A673 (cell line): Measurements from ENCODE around the gene MICAL3. TPM values are rescaled to one million over a fixed set of nuclear protein-coding genes. Genes with fewer than 3 reads are reported as not detected.
"Not testable (repeated sequence)": the region's sequence is repeated elsewhere in the genome, so short reads cannot be mapped to it uniquely, and the experiment has no call there.

ENCODE experiments used
- BruUV-seq: library from RNA; stranded (reverse); fragments of 400-500 nt; replicated peaks from 2 replicates; lab custom pipeline; 2021; lab: Mats Ljungman, UMichigan
- CTCF ChIA-PET: fragments of 300-600 bp; sonication (Branson Sonifier 250); formaldehyde crosslinking; loops from one replicate; lab custom pipeline; 2022; ENCODE audit warnings: antibody characterized with exemption; lab: Charles Lee
- POLR2A ChIA-PET: fragments of 300-600 bp; sonication (Branson Sonifier 250); formaldehyde crosslinking; loops from one replicate; lab custom pipeline; 2022; ENCODE audit warnings: antibody characterized with exemption; ENCODE audit not compliant: low non-redundant PET; lab: Charles Lee
- DNase-seq: peaks from one replicate; pipeline ENCODE4 v3.0.0-alpha.2; 2015; ENCODE audit warnings: low spot score
- H3K27ac ChIP-seq: fragments of 200-600 bp; sonication (generic); 2 replicates; pipeline ENCODE4 v1.5.1; 2016; ENCODE audit warnings: mixed run types, low read depth, mild to moderate bottlenecking, mixed read lengths, antibody characterized with exemption, low read length; ENCODE audit not compliant: poor library complexity, severe bottlenecking
- H3K27me3 ChIP-seq: fragments of 200-600 bp; sonication (generic); replicated peaks from 2 replicates; pipeline ENCODE4 v1.6.1; 2017; ENCODE audit warnings: mixed run types, low read depth, mild to moderate bottlenecking, mixed read lengths, antibody characterized with exemption, low read length; ENCODE audit not compliant: insufficient read depth, poor library complexity
- H3K36me3 ChIP-seq: fragments of 200-600 bp; sonication (generic); 2 replicates; pipeline ENCODE4 v1.6.1; 2016; ENCODE audit warnings: mixed run types, mild to moderate bottlenecking, mixed read lengths, antibody characterized with exemption, low read length; ENCODE audit not compliant: insufficient read depth, poor library complexity, severe bottlenecking
- H3K4me1 ChIP-seq: fragments of 200-600 bp; sonication (generic); 2 replicates; pipeline ENCODE4 v1.6.1; 2017; ENCODE audit warnings: mixed run types, mild to moderate bottlenecking, mixed read lengths, antibody characterized with exemption, low read length; ENCODE audit not compliant: insufficient read depth, poor library complexity, severe bottlenecking
- H3K4me3 ChIP-seq: fragments of 200-600 bp; sonication (generic); 2 replicates; pipeline ENCODE4 v1.5.1; 2016; ENCODE audit warnings: low read depth, mixed run types, mild to moderate bottlenecking, mixed read lengths, low read length; ENCODE audit not compliant: poor library complexity, severe bottlenecking
- H3K9me3 ChIP-seq: fragments of 200-600 bp; sonication (generic); 2 replicates; pipeline ENCODE4 v1.6.1; 2016; ENCODE audit warnings: mixed run types, low read depth, mild to moderate bottlenecking, mixed read lengths, antibody characterized with exemption, low read length; ENCODE audit not compliant: poor library complexity, severe bottlenecking
- EZH2 ChIP-seq: fragments of 200-600 bp; sonication (generic); IDR thresholded peaks from 2 replicates; pipeline ENCODE4 v1.6.1; 2017; ENCODE audit warnings: borderline replicate concordance, low read depth, mild to moderate bottlenecking, mixed read lengths, antibody characterized with exemption, low read length; ENCODE audit not compliant: poor library complexity, severe bottlenecking
- intact Hi-C: fragments of 100-400 bp; cut with micrococcal nuclease; formaldehyde crosslinking; loops from one replicate; pipeline ENCODE4 v1.10.0; 2022; ENCODE audit not compliant: unreplicated experiment
- total RNA-seq: library from RNA; stranded (reverse); gene quantifications from 2 replicates; pipeline ENCODE4 v1.2.3, GENCODE V29; 2021
- TF ChIP-seq, protein P1 (sequence below): fragments of 300-800, 200-600 bp; sonication (generic); conservative IDR thresholded peaks from 2 replicates; pipeline ENCODE4 v1.5.1; 2017; ENCODE audit warnings: low read depth, mild to moderate bottlenecking, antibody characterized with exemption, low read length, moderate library complexity, mixed read lengths

Gene MICAL3
- total RNA-seq, 1 experiment from 2014 or later, result 63.6 TPM

DNA sequence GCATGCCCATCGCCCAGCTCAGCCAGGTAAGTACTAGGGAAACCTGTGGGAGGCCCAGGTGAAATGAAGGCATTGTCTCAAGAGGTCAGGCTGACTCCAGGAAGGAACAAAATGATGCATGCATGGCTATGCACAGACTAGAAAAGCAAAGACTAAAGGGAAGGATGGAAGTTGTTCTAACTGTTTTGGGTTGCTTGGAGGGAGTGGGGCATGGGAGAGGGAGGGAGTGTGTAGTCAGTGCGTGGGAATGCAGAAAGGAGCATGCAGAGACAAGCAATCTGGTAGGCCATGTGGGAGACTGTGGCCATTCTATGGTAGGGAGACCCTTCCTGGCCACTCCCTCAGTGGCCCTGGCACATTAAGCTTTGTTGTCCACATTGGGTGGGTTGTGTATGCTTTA is 2.9 kb downstream of the MICAL3 start:
- no peak overlapping the region for H3K27ac ChIP-seq
- H3K9me3 ChIP-seq, result no peaks in the 10 kb centered on the region
- POLR2A ChIA-PET, result interaction anchor here (0.5 kb wide), 1 partner anchor 260 kb away, joined by 12 read pairs; no protein-coding TSS in a partner anchor
- DNase-seq, result no peak
- H3K4me3 ChIP-seq, result no peak overlapping the region
- peaks cover 6% of the 10 kb centered on the region for H3K4me1 ChIP-seq
- H3K27me3 ChIP-seq, result no peaks in the 10 kb centered on the region
- no peaks in the 10 kb centered on the region for H3K36me3 ChIP-seq
- intact Hi-C loops, result loop anchor here (5.0 kb wide), 1 partner anchor 41 kb away; no protein-coding TSS in a partner anchor
- CTCF ChIA-PET, result no interaction called here
- TF ChIP-seq, protein P1, sequence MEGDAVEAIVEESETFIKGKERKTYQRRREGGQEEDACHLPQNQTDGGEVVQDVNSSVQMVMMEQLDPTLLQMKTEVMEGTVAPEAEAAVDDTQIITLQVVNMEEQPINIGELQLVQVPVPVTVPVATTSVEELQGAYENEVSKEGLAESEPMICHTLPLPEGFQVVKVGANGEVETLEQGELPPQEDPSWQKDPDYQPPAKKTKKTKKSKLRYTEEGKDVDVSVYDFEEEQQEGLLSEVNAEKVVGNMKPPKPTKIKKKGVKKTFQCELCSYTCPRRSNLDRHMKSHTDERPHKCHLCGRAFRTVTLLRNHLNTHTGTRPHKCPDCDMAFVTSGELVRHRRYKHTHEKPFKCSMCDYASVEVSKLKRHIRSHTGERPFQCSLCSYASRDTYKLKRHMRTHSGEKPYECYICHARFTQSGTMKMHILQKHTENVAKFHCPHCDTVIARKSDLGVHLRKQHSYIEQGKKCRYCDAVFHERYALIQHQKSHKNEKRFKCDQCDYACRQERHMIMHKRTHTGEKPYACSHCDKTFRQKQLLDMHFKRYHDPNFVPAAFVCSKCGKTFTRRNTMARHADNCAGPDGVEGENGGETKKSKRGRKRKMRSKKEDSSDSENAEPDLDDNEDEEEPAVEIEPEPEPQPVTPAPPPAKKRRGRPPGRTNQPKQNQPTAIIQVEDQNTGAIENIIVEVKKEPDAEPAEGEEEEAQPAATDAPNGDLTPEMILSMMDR, result no peak
- no peak for TF ChIP-seq EZH2
- BruUV-seq, result no TSS peak

DNA sequence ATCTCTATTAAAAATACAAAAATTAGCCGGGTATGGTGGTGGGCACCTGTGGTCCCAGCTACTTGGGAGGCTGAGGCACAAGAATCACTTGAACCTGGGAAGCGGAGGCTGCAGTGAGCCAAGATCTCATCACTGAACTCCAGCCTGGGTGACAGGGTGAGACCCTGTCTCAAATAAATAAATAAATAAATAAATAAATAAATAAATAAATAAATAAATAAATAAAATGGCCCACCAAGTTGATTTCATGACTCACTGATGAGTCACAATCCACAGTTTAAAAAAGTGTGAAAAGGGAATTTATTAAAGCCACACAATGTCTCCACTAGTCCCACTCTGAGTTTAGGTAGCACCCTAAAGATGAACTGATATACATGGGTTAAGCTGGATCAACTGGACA is 3.6 kb downstream of the MICAL3 start:
- H3K36me3 ChIP-seq, POLR2A ChIA-PET, H3K9me3 ChIP-seq, BruUV-seq, DNase-seq, H3K4me3 ChIP-seq, H3K4me1 ChIP-seq, CTCF ChIA-PET, H3K27me3 ChIP-seq, H3K27ac ChIP-seq: not testable (repeated sequence)
- intact Hi-C loops, result loop anchor here (5.0 kb wide), 1 partner anchor 42 kb away; no protein-coding TSS in a partner anchor

DNA sequence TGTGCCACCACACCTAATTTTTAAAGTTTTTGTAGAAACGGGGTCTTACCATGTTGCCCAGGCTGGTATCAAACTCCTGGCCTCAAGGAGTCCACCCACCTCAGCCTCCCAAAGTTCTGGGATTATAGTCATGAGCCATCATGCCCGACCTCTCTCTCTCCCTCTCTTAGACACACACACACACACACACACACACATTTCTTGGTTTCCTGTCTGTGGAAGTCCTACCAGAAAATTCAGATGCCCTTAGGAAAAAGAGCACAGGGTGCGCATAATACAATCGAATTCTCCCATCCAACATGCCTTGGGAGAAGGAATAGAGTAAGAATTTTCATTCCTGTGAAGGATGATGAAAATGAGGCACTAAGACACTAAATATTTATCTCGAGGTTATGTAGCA is 10.4 kb downstream of the MICAL3 start:
- H3K36me3 ChIP-seq, result no peaks in the 10 kb centered on the region
- no peaks in the 10 kb centered on the region for H3K4me1 ChIP-seq
- H3K27ac ChIP-seq, result no peak overlapping the region
- CTCF ChIA-PET, result no interaction called here
- H3K27me3 ChIP-seq, result no peaks in the 10 kb centered on the region
- POLR2A ChIA-PET, result no interaction called here
- TF ChIP-seq EZH2, result no peak
- DNase-seq, result no peak
- intact Hi-C loops, result no loop called here
- no TSS peak for BruUV-seq
- H3K9me3 ChIP-seq, result no peaks in the 10 kb centered on the region
- H3K4me3 ChIP-seq, result no peak overlapping the region

DNA sequence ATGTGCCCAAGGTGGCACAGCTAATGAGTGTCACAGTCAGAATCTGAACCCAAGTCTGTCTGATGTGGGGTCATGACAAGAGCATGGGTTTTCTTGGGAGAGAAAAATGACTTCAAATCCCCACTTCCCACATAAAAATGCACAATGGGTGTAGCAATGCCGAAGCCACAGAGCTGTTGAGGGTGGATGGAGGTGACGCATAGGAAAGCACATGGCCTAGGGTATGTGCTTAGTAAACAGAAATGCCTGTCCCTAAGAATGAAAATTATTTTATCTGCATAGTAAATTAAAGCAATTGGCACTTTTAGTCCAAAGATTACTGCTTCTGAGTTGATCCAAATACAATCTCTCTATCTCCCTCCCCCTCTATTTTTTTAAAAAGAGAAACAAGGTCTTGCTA is 10.9 kb downstream of the MICAL3 start:
- H3K36me3 ChIP-seq, result no peaks in the 10 kb centered on the region
- no peak for TF ChIP-seq EZH2
- TF ChIP-seq, protein P1, result no peak
- no peaks in the 10 kb centered on the region for H3K9me3 ChIP-seq
- BruUV-seq, result no TSS peak
- H3K27ac ChIP-seq, result no peak overlapping the region
- no peak for DNase-seq
- H3K4me3 ChIP-seq, result no peak overlapping the region
- no peaks in the 10 kb centered on the region for H3K4me1 ChIP-seq
- no peaks in the 10 kb centered on the region for H3K27me3 ChIP-seq
- ChIA-PET POLR2A (no interaction called here), CTCF (no interaction called here)
- intact Hi-C loops, result no loop called here
